ENCODE results near the gene ZC2HC1B. TPM values are rescaled to one million over a fixed set of nuclear protein-coding genes. Genes with fewer than 3 reads are reported as not detected.

Gene ZC2HC1B
- total RNA-seq, 2 donors from 2014 or later, result not detected

DNA sequence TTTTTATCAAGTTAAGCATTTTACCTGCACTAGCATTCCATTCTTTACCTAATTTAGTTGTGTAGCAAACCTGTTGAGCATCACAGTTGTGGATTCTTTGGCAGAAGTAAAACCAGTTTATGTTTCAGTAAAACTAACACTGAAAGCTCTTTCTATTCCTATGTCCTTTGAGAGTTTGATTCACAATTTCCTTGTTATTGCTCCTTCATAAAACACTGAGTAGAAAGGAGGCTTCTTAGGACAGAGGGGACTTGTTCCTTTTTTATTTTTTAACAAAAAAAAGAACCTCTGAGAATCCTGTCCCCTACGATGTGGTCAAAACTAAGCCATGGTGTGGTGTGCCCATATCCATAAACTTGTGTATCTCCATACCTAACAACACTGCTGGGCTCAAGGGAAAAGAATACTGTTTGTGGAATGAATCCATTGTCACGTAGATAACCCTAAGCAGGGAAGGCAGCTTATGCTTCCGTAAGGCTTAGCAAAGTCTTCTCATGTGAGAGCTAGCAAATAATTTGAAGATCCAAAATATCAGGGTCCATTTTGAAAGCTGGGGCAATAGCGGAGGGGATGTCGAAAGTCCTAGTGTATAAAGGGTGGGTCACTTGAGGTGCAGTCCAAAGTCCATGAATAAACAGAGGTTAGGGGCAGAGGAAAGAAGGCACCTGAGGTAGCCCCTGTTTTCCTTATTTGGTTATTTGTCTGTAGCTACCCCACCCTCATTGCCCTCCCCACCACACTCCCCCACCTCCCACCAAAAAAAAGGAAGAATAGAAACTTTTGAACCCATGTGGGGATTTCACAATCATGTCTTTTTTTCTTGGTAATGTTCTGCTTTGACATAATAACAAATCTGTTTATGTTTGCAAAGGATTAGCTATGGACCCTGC, 72.7 kb downstream of the ZC2HC1B start:
- no peaks in the 10 kb centered on the region for H3K36me3 ChIP-seq
- intact Hi-C loops (cut with DNase I), result no loop called here
- DNase-seq, result no peak
- H3K4me3 ChIP-seq, result no peak overlapping the region
- TF ChIP-seq, protein P1, sequence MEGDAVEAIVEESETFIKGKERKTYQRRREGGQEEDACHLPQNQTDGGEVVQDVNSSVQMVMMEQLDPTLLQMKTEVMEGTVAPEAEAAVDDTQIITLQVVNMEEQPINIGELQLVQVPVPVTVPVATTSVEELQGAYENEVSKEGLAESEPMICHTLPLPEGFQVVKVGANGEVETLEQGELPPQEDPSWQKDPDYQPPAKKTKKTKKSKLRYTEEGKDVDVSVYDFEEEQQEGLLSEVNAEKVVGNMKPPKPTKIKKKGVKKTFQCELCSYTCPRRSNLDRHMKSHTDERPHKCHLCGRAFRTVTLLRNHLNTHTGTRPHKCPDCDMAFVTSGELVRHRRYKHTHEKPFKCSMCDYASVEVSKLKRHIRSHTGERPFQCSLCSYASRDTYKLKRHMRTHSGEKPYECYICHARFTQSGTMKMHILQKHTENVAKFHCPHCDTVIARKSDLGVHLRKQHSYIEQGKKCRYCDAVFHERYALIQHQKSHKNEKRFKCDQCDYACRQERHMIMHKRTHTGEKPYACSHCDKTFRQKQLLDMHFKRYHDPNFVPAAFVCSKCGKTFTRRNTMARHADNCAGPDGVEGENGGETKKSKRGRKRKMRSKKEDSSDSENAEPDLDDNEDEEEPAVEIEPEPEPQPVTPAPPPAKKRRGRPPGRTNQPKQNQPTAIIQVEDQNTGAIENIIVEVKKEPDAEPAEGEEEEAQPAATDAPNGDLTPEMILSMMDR (IDR thresholded peaks at IDR 0.05), result no peak
- H3K27me3 ChIP-seq, result no peaks in the 10 kb centered on the region
- no peak overlapping the region for H3K9ac ChIP-seq (ENCODE audit: low read depth in 2 of 2, low read length in 2 of 2)
- H3K4me1 ChIP-seq, result no peaks in the 10 kb centered on the region
- no peak overlapping the region for H3K27ac ChIP-seq
- no peaks in the 10 kb centered on the region for H3K9me3 ChIP-seq

DNA sequence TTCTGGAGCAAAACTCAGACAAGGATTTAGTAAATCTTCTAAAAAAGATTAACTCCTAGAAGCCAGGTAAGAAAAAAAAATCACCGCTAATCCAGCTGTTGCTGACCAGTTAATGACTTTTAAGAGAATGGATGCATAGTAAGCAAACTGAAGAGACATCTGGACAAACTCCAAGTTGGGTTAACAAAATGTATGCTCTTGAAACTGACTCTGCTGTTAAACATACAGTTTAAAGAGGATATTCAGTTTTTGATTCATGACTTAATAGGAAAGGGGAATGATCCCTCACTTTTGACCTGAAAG, 73.3 kb downstream of the ZC2HC1B start:
- Histone ChIP-seq H3K4me1 (no peaks in the 10 kb centered on the region), H3K9me3 (no peaks in the 10 kb centered on the region), H3K27ac (no peak overlapping the region), H3K4me3 (no peak overlapping the region), H3K36me3 (no peaks in the 10 kb centered on the region), H3K27me3 (no peaks in the 10 kb centered on the region), H3K9ac (ENCODE audit: low read depth in 2 of 2, low read length in 2 of 2) (no peak overlapping the region)
- TF ChIP-seq, protein P1 (IDR thresholded peaks at IDR 0.05), result no peak
- intact Hi-C loops (cut with DNase I), result no loop called here
- no peak for DNase-seq

DNA sequence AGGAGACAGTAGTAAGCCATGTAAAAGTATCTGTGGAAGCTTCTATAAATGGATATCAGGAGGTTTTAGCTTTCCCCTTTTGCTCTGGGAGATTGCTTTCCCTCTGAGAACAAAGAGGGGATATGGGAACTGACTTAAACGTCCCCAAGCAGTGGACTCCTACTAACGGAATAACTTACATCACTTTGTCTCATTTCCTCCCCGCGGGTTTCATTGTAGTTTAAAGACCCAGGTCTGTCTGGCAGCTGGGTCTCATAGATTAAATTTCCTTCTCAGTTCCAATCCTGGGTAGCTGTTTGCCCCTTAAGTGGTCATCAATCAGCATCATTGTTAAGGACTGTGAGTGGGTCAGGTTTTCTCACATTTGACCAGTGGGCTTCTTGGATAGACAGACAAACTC, 75.1 kb downstream of the ZC2HC1B start:
- TF ChIP-seq, protein P1 (IDR thresholded peaks at IDR 0.05), result no peak
- Histone ChIP-seq H3K27ac (no peak overlapping the region), H3K4me3 (no peak overlapping the region), H3K36me3 (no peaks in the 10 kb centered on the region), H3K27me3 (no peaks in the 10 kb centered on the region), H3K9ac (ENCODE audit: low read depth in 2 of 2, low read length in 2 of 2) (no peak overlapping the region), H3K9me3 (no peaks in the 10 kb centered on the region), H3K4me1 (no peaks in the 10 kb centered on the region)
- DNase-seq, result no peak
- intact Hi-C loops (cut with DNase I), result no loop called here

DNA sequence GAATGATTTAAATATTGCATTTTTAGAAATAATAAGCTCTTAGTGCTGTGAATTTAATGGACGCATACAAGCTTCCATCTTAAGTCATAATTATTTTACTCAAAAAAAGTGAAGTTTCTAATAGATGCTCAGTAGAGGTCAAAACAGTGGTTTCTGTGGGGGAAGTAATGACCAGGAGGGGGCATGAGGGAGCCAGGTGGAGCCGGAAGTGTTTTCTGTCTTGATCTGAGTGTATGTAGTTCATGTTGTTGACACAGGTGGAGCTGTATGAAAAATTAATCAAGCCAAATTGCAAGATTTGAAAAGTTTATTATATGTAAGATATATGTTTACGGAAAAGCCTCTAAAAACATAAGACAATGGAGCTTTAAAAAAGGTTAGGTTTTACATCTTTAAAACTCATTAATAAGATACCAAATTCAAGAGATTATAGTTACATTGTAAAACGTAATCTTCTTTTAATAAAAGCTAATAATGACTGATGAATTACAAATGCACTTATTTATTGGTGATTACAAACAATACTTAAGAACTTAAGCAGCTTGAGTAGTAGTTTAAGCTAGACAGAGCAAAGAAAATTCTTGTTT, 75.8 kb downstream of the ZC2HC1B start:
- Histone ChIP-seq H3K27ac (no peak overlapping the region), H3K9ac (ENCODE audit: low read depth in 2 of 2, low read length in 2 of 2) (no peak overlapping the region), H3K27me3 (no peaks in the 10 kb centered on the region), H3K36me3 (no peaks in the 10 kb centered on the region), H3K9me3 (no peaks in the 10 kb centered on the region), H3K4me3 (no peak overlapping the region), H3K4me1 (no peaks in the 10 kb centered on the region)
- intact Hi-C loops (cut with DNase I), result loop anchor here (5.0 to 10.0 kb wide), 3 partner anchors 72 to 368 kb away; partner anchors contain the start of gene SF3B5
- peak; percentile 63 for DNase-seq
- TF ChIP-seq, protein P1 (IDR thresholded peaks at IDR 0.05), result peak; percentile 81

DNA sequence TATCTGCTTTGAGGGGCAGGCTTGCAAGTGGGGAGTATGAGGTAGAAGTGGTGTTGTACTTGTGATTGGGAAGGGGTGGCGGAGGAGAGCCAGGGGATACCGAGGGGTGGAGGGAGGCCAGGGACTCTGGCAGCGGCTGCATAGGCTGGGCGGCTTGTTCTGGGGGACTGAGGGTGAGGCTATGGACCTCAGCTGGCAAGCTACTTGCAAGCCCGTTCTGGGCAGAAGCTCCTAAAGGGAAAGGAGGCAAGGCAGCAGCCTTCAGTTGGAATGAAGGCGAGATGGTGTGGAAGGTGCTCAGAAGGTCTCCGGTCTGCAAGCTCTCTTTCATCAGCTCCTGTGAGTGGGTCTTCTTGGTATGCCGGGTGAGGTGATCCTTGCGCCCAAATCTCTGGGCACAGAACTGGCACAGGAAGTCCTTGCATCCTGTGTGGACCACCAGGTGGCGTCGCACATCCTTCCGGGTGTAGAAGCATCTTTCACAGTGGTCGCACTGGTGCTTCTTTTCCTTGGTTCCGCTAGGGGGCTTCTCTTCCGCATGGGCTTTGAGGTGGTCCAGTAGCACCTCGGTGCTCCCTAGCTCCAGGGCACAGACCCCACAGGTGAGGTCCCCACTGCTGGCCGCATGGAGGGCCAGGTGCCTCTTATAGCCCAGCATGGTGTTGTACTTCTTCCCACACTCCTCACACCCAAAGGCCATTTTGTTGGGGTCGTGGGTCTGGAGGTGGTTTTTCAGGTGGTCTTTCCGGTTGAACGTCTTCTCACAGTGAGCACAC, 77.8 kb downstream of the ZC2HC1B start:
- Histone ChIP-seq H3K27ac (no peak overlapping the region), H3K27me3 (no peaks in the 10 kb centered on the region), H3K4me3 (no peak overlapping the region), H3K36me3 (no peaks in the 10 kb centered on the region), H3K4me1 (no peaks in the 10 kb centered on the region), H3K9me3 (no peaks in the 10 kb centered on the region), H3K9ac (ENCODE audit: low read depth in 2 of 2, low read length in 2 of 2) (no peak overlapping the region)
- TF ChIP-seq, protein P1 (IDR thresholded peaks at IDR 0.05), result peak; percentile 41
- intact Hi-C loops (cut with DNase I), result loop anchor here (5.0 to 10.0 kb wide), 3 partner anchors 70 to 370 kb away; partner anchors contain the start of gene SF3B5
- peak; percentile 71 for DNase-seq

All from colonic mucosa (tissue), 4 donors.